Astrocyte (in vitro differentiated cells and primary cell): ENCODE data around the gene LRRC42.

ENCODE experiments used
- CTCF ChIP-seq: IDR thresholded peaks from 2 replicates; pipeline ENCODE4 v1.5.1; 2011; ENCODE audit warnings: low read depth, mild to moderate bottlenecking, inconsistent platforms, low read length, moderate library complexity; ENCODE audit not compliant: insufficient read depth
- EZH2 ChIP-seq: IDR thresholded peaks from 2 replicates; pipeline ENCODE4 v1.6.1; 2012; ENCODE audit warnings: mild to moderate bottlenecking, low read length, inconsistent platforms; ENCODE audit not compliant: insufficient read depth

GRCh38 chr1:54008876-54009275, 62.7 kb downstream of the LRRC42 start:
- TF ChIP-seq CTCF = no peak
- TF ChIP-seq EZH2 = no peak
